HG02973 (cell line): Measurements from ENCODE around the gene ZNF484.
"Not testable (repeated sequence)": the region's sequence is repeated elsewhere in the genome, so short reads cannot be mapped to it uniquely, and the experiment has no call there.

Source experiments
- ATAC-seq: cut with Tn5 transposase; IDR thresholded peaks from one replicate; pipeline ENCODE4 v1.9.1; 2021; ENCODE audit warnings: moderate library complexity; ENCODE audit not compliant: unreplicated experiment

The ZNF484 gene

DNA sequence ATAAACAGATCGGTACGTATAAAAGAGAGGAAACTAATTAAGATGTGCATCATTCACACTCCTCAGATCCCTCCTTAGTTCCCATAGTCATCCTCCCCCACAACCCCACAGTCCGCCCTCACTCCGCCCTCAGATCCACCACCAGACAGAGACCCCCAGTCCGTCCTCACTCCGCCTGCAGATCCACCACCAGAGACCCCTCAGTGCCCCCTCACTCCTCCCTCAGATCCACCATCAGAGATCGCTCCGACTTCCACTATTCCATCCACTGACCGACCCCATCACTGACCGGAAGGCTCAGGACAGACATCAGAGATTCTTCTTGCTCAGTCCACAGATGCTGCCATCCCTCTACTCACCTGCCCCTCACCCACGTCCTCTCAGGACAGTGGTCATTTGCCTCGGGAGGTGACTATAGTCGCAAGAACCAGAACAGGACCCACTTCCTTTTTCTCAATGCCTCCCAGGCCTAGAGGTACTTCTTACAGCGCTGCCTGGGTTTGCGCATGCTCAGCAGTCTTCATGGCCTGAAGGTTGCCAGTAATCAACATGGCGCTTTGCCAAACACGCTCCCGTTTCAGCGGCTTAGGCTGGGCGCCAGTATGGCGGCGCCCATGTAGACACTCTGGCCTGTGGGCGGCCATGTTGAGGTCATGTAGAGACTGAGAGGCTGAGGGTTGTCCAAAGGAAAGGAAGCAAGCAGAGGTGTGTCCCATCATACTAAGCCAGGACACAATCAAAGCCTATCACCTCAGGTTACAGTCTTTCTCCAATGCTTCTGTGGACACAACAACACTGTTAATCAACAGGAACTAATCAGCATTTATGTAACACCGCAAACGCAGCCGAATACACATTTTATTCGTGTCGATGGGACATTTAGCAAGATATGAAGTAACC lies at the start of gene ZNF484:
ZNF484 (minus strand) TSS at position 508 of the 900 bp plus-strand sequence. CDS start 3,009 bp downstream, outside the sequence.
- ATAC-seq: peak; percentile 98

- no peak for ATAC-seq
Measured at GRCh38 chr9:92920437-92920836, 42.6 kb upstream of the ZNF484 start.

- ATAC-seq: no peak
Measured at GRCh38 chr9:92917176-92917800, 39.5 kb upstream of the ZNF484 start.

DNA sequence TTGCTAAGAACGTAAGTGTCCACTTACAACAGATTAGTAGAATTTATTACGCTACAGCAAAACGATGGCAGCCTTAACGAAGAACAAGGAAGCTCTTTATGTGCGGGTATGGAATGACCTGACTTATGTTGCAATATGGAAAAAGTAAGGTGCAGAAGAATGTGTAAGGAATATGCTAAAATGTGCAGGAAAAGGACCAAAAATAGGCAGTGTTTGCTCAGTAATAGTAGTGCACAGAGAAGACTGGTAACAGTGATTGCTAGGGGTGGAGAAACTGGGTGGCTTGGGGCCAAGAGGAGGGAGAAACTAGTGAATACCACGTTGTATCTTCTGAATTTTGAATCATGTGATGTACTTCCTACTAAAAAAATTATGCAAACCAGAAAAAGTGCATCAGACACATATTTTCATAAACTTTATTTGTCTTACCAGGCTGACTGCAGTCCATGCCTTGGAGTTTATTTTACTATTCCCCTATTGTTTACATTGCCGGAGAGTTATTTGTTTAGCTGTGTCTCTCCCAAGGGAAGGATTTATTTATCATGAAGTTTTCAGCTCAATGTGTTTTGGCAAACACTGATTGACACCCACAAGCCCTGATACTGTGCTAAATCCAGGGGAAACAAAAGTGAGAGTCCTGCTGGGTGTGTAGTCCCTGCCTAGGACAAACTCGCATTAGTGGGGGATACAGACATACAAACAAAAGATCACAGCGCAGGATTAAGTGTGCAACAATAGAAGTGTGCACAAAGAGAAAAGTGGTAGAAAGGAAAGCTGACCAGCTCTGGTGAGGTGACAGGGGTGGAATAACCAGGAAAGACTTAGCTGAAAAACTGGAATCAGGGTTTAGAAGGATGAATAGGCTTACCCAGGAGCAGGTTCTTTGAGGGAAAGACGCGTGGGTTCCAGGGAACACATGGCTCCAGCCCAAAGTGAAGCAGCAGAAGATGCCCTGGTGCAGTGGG lies 34.0 kb upstream of the ZNF484 start:
- ATAC-seq: no peak

DNA sequence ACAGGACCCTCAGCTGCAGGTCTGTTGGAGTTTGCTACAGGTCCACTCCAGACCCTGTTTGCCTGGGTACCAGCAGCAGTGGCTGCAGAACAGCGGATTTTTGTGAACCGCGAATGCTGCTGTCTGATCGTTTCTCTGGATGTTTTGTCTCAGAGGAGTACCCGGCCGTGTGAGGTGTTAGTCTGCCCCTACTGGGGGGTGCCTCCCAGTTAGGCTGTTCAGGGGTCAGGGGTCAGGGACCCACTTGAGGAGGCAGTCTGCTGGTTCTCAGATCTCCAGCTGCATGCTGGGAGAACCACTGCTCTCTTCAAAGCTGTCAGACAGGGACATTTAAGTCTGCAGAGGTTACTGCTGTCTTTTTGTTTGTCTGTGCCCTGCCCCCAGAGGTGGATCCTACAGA lies 27.3 kb upstream of the ZNF484 start:
- ATAC-seq: not testable (repeated sequence)

DNA sequence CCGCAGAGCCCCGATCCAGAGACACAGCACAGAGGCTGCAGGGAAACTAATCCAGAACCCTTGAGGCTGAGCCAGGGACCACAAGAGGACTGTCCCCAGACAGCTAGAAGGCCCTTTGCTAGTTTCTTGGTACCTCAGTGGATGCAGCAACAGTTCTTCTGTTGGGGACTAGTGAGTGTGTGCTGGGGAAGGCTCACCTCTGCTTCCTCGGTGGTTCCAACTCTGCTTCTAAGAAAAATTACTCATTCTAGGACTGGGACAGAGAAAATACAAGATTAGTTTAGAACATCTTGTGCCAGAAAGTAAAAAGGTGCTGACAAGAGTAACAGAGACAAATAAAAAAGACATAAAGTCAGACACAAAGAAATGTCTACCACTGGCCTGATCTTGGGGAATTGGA lies 19.5 kb upstream of the ZNF484 start:
- no peak for ATAC-seq

- ATAC-seq: no peak
Measured at GRCh38 chr9:92895812-92896436, 18.1 kb upstream of the ZNF484 start.

GRCh38 chr9:92894711-92895362 lies 17.0 kb upstream of the ZNF484 start:
- ATAC-seq: no peak

DNA sequence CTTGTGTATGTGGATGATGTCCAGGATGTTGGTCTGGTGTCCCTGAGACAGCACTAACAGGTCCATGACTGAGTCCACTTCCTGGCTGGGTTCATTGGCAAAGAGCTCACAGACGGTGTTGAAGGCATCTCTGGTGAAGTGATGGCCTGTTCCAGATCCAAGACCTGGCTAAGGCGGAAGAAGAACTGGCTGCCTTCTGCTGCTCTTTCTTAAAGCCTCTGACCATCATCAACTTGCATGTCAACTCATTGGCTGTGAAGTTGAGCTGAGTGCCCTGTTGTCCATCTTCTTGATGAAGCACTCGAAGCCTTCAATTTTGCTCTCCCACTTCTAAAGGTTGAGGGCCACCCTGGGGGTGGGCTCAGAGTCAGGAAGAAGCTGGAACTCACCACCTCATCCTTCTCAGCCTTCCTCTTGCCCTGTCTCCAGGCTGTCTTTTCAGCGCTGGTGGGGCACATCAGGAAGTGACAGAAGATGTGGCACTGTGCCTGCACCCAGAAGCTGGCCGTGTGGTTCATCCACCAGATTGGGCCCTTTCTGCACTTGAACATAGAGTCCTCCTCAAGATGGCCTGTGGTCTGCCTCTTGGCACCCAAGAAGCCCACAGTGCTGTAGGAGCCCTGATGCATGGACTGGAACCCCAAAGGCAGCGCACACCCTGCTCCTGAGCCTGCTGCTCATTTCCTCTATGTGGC lies 16.2 kb upstream of the ZNF484 start:
- not testable (repeated sequence) for ATAC-seq

GRCh38 chr9:92892276-92892675 lies 14.4 kb upstream of the ZNF484 start:
- not testable (repeated sequence) for ATAC-seq

DNA sequence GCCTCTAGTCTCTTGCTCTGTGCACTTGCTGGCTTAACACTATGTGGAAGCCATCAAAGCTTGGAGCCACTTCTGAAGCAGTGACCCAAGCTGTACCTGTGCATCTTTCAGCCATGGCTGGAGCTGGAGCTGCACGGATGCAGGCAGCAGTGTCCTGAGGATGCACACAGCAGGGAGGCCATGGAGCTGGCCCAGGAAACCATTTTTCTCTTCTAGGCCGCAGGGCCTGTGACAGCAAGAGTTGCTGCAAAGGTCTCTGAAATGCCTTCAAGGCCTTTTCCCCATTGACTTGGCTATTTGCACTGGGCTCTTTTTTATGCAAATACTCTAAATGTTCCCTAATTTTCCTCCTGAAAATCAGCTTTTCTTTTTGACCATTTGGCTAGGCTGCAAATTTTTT lies 12.9 kb upstream of the ZNF484 start:
- ATAC-seq: no peak

DNA sequence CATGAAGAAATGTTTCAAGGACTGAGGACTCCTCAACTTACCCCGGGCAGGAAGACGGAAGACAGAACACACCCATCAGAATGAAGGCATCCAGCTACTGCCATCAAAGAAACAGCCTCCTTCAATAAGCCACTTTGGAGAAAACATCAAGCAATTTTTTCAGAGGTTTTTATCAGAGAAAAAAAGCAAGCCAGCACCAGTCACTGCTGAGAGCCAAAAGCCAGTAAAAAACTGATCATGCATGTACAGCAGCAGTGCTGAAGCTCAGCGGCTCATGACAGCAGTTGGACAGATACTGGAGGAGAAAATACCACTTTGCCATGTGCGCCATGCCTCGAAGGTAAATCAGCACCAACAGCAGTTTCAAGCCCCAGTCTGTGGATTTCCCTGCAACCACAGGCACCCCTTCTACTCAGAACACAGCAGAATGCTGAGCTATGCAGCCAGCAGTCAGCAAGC lies 10.1 kb upstream of the ZNF484 start:
- no peak for ATAC-seq

DNA sequence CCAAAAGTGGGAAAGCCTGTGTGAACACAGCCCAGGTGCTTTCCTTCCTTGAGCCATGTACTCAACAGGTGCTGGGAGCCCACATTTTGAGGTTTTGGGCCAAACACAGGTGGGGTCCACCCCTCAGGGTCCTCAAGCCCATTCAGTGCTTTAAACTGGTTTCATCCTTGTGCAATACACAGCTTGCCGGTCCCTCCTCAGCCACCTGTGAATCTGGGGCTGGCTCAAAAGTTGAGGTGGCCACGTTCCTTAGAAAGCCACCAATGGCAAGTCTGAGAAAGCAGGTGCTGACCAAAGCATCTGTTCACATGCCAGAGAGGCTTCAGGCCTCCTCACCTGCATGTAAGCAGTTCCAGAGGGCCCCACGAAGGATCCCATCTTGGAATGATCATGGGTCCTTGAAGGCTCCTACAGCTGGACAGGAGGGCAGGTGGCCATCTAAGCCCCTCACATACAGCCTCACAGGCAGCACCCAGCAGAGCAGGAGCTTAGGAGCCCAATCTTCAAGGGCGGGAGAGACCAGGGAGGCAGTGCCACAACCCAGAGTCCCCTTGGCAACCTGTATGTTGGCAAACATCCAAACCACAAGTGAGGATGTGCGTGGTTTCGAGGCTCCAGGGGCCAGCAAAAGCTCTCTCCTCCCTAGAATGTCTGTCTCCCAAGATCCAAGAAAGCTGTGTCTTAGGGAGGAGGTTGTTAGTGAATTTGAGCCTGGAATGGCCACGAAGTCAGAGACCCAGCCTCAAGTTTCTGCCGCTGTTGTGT lies 9.2 kb upstream of the ZNF484 start:
- ATAC-seq: not testable (repeated sequence)

GRCh38 chr9:92883666-92884405 lies 6.0 kb upstream of the ZNF484 start:
- ATAC-seq: not testable (repeated sequence)

GRCh38 chr9:92882276-92882675 lies 4.4 kb upstream of the ZNF484 start:
- no peak for ATAC-seq

DNA sequence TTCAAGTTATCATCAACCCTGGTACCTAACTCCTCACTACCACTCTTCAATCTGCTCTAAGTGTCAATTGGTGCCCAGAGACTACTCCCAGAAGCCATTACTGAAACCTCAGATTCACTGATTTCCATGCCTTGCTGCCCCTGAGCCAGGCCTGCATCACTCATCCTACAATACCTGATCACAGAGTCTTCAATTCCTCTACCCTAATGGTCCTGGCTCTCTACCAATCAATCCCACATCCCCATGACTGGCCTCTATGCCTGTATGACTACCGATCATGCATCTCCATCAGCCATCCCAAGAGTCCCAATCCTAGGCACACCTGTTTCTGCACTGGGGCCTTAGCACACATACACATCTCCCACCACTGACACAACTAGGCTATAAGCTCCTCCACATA lies 2.5 kb downstream of the ZNF484 start:
- ATAC-seq: no peak

GRCh38 chr9:92870289-92870688 lies 7.5 kb downstream of the ZNF484 start:
- no peak for ATAC-seq

GRCh38 chr9:92866600-92866999 lies 11.2 kb downstream of the ZNF484 start:
- not testable (repeated sequence) for ATAC-seq
